GM12878 (cell line): ENCODE data around the gene GALNT18. TPM values are rescaled to one million over a fixed set of nuclear protein-coding genes. Genes with fewer than 3 reads are reported as not detected.

Experiments used
- ATAC-seq: fragments of 200-7000 bp; cut with Tn5 transposase; 3 replicates; pipeline ENCODE4 v1.9.1; 2020; ENCODE audit warnings: mild to moderate bottlenecking, moderate library complexity
- BruUV-seq: library from RNA; stranded (reverse); fragments of 400-500 nt; replicated peaks from 2 replicates; lab custom pipeline; 2021; lab: Mats Ljungman, UMichigan
- CTCF ChIA-PET: fragments of 300-600 bp; sonication (Branson Sonifier 250); formaldehyde crosslinking; extraction: SDS; loops from one replicate; lab custom pipeline; 2021; ENCODE audit warnings: inconsistent platforms; lab: Yijun Ruan, JAX
- POLR2A ChIA-PET: fragments of 350-600 bp; formaldehyde crosslinking; extraction: SDS; loops from one replicate; lab custom pipeline; 2021; ENCODE audit warnings: inconsistent platforms; lab: Charles Lee
- RAD21 ChIA-PET: fragments of 300-600 bp; sonication (Branson Sonifier 250); formaldehyde crosslinking; loops from one replicate; lab custom pipeline; 2023; ENCODE audit warnings: antibody characterized with exemption; ENCODE audit not compliant: unreplicated experiment; lab: Charles Lee
- SMC1A ChIA-PET: fragments of 300-600 bp; sonication (Branson Sonifier 250); formaldehyde crosslinking; loops from one replicate; lab custom pipeline; 2023; ENCODE audit not compliant: unreplicated experiment, uncharacterized antibody; lab: Charles Lee
- DNase-seq: peaks from one replicate; pipeline ENCODE4 v3.0.0-alpha.2; 2011; ENCODE audit warnings: low read depth, low spot score
- FAIRE-seq: peaks from 3 replicates; lab custom pipeline; 2011; peaks lifted over from hg19 to GRCh38; lab: Jason Lieb, UNC
- H2AFZ ChIP-seq: 2 replicates; pipeline ENCODE4 v1.6.0; 2011; ENCODE audit warnings: low read depth, low read length, control low read depth; ENCODE audit not compliant: control insufficient read depth
- H3K27ac ChIP-seq: 2 replicates; pipeline ENCODE4 v1.5.1; 2011; ENCODE audit warnings: control low read depth; ENCODE audit not compliant: control insufficient read depth, insufficient read depth
- H3K27me3 ChIP-seq, 2 experiments: replicated peaks in 1 of 2; 2 replicates each; pipeline versions ENCODE4 v1.6.0 to v1.6.1; 2011; ENCODE audit warnings: low read length in 1 of 2; ENCODE audit not compliant: control insufficient read depth in 2 of 2, insufficient read depth in 2 of 2
- H3K36me3 ChIP-seq, 2 experiments: 2 replicates each; pipeline ENCODE4 v1.5.1; 2011; ENCODE audit warnings: low read length in 1 of 2; ENCODE audit not compliant: control insufficient read depth in 2 of 2, insufficient read depth in 2 of 2
- H3K4me1 ChIP-seq: 2 replicates; pipeline ENCODE4 v1.6.1; 2011; ENCODE audit warnings: mild to moderate bottlenecking, low read length, moderate library complexity, mixed read lengths; ENCODE audit not compliant: control insufficient read depth, insufficient read depth
- H3K4me2 ChIP-seq: 2 replicates; pipeline ENCODE4 v1.6.0; 2011; ENCODE audit warnings: control low read depth; ENCODE audit not compliant: control insufficient read depth, insufficient read depth
- H3K4me3 ChIP-seq: fragments of 200-600 bp; sonication (generic); 2 replicates; pipeline ENCODE4 v1.5.1; 2016
- H3K79me2 ChIP-seq: 2 replicates; pipeline ENCODE4 v1.6.0; 2011; ENCODE audit warnings: low read length; ENCODE audit not compliant: control insufficient read depth, insufficient read depth
- H3K9ac ChIP-seq: 2 replicates; pipeline ENCODE4 v1.8.0; 2011; ENCODE audit warnings: low read length, control low read depth, mixed read lengths; ENCODE audit not compliant: control insufficient read depth, insufficient read depth
- H3K9me3 ChIP-seq: replicated peaks from 3 replicates; pipeline ENCODE4 v1.5.1; 2011; ENCODE audit warnings: mild to moderate bottlenecking, low read length; ENCODE audit not compliant: control insufficient read depth, insufficient read depth
- H4K20me1 ChIP-seq: 2 replicates; pipeline ENCODE4 v1.6.0; 2011; ENCODE audit not compliant: control insufficient read depth, insufficient read depth
- CHD4 ChIP-seq: fragments of 200-600 bp; sonication (generic); IDR thresholded peaks from 2 replicates; pipeline ENCODE4 v1.6.1; 2016; ENCODE audit warnings: mild to moderate bottlenecking
- GATAD2B ChIP-seq: fragments of 450-650 bp; conservative IDR thresholded peaks from 2 replicates; pipeline ENCODE4 v1.6.1; 2017; ENCODE audit warnings: low read depth, mild to moderate bottlenecking, moderate library complexity
- IKZF1 ChIP-seq: fragments of 450-650 bp; conservative IDR thresholded peaks from 2 replicates; pipeline ENCODE4 v1.6.1; 2017; ENCODE audit warnings: antibody characterized with exemption, mild to moderate bottlenecking
- POLR2A ChIP-seq: IDR thresholded peaks from 2 replicates; pipeline ENCODE4 v1.6.1; 2011; ENCODE audit warnings: low read depth, mild to moderate bottlenecking, low read length
- RCOR1 ChIP-seq: conservative IDR thresholded peaks from 2 replicates; pipeline ENCODE4 v1.6.1; 2012; ENCODE audit warnings: low read depth, low read length, improper control_type of control experiment
- SPI1 ChIP-seq: IDR thresholded peaks from 2 replicates; pipeline ENCODE4 v1.6.1; 2011; ENCODE audit warnings: low read depth, mild to moderate bottlenecking, low read length, moderate library complexity, borderline replicate concordance; ENCODE audit not compliant: insufficient read depth
- ZBED1 ChIP-seq: IDR thresholded peaks from 2 replicates; pipeline ENCODE4 v1.6.1; 2016; ENCODE audit warnings: borderline replicate concordance
- ZNF274 ChIP-seq: IDR thresholded peaks from one replicate; pipeline ENCODE4 v1.8.0; 2011; ENCODE audit not compliant: insufficient read length, insufficient read depth
- ZZZ3 ChIP-seq: IDR thresholded peaks from 2 replicates; pipeline ENCODE4 v1.6.1; 2011; ENCODE audit warnings: low read depth; ENCODE audit not compliant: control insufficient read depth, insufficient read length
- WGBS: methylation state at CpG from one replicate; pipeline ENCODE4 v1.1.6; 2016; ENCODE audit warnings: low lambda C conversion rate; ENCODE audit not compliant: insufficient replicate concordance, insufficient coverage; ENCODE audit errors: missing lambda C conversion rate; 5-methylcytosine and 5-hydroxymethylcytosine counted together
- in situ Hi-C: fragments of 300-500 bp; cut with MboI; formaldehyde crosslinking; loops from 9 replicates; pipeline ENCODE4 v1.14.3; 2018; ENCODE audit warnings: mixed read lengths
- intact Hi-C: fragments of 100-400 bp; cut with micrococcal nuclease; formaldehyde crosslinking; loops from one replicate; pipeline ENCODE4 v1.14.2; 2022; ENCODE audit not compliant: unreplicated experiment
- polyA plus RNA-seq, 11 experiments: library from polyadenylated mRNA; depleted of rRNA in 4 of 11; unstranded in 6 of 11; stranded (reverse) in 5 of 11; fragments of >200 nt; fragmentation: Nextera tagmentation in 4 of 11; fragmentation: Illumina TruSeq in 1 of 11; extraction: Ambion mirVana in 4 of 11; extraction: Trizol in 1 of 11; gene quantifications; 1 replicate in 1 of 11; 2 replicates in 10 of 11; pipeline versions ENCODE4 v1.2.1 to v1.2.3, GENCODE V29; 2011 to 2016; ENCODE audit warnings: inconsistent platforms in 2 of 11, missing spikeins in 2 of 11, low read depth in 1 of 11
- total RNA-seq, 4 experiments: library from RNA; depleted of rRNA in 3 of 4; stranded (reverse); fragments of >200 nt in 3 of 4; fragmentation: Illumina TruSeq in 1 of 4; extraction: Trizol in 1 of 4; gene quantifications; 2 replicates each; pipeline versions ENCODE4 v1.2.1 to v1.2.3, GENCODE V29; 2013 to 2021
- TF ChIP-seq, protein P1 (sequence below): fragments of 450-650 bp; IDR thresholded peaks from 2 replicates; pipeline ENCODE4 v1.6.1; 2014; ENCODE audit warnings: mild to moderate bottlenecking
- TF ChIP-seq, protein P2 (sequence below): fragments of 450-650 bp; IDR thresholded peaks from 2 replicates; pipeline ENCODE4 v1.6.1; 2016; ENCODE audit warnings: mild to moderate bottlenecking, moderate library complexity, borderline replicate concordance
- TF ChIP-seq, protein P3 (sequence below): IDR thresholded peaks from 2 replicates; pipeline ENCODE4 v1.6.1; 2011; ENCODE audit warnings: low read depth, mild to moderate bottlenecking, low read length, moderate library complexity, borderline replicate concordance; ENCODE audit errors: extremely low read depth

Gene GALNT18
- total and polyA plus RNA-seq, 10 of the 15 experiments (the other 5 are each of a cell fraction or from before 2014, with no cell fraction given) = 1.2 to 14.2 (median 6.3) TPM

DNA sequence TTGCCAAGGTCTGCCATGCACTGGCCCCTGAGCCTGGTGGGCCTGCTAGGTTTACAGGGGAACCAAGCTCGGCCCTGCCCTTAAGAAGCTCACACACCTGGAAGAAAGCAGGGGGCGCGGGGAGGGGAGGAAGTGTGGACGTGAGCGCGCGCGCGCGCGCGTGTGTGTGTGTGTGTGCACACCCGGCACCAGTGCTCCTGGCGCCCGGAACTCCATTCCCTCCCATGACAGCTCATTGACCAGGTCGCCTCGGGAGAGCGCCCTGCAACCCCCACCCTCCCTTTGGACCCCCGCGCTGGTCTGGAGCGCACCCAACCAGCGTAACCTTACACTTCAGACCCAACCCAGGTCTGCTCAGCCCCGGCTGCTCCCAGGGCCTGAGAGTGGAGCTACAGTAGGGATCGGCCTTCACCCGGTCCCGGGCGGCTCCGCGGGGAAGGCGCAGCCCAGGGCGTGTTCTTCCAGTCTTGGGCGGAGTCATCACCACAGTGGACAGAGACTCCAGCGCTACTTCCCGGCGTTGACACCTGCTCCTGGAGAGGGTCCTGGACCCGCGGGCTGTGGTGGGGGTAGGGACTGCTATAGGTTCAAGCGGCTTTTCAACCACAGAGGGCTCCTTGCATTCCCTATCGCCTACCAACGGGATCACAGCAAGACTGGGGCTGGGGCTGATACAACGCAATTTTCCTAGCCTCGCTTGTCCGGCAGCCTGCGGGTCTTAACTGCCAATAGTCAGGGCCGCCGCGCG is 1.5 kb downstream of the GALNT18 start:
- Histone ChIP-seq H3K27me3 (no peaks in the 10 kb centered on the region; a peak in 1 of 4 replicates), H3K9ac (peak overlapping the region; percentile 65), H3K9me3 (no peaks in the 10 kb centered on the region), H3K4me1 (no peaks in the 10 kb centered on the region; the same call in 1 of the 2 replicates), H2AFZ (peak overlapping the region; percentile 86), H4K20me1 (no peaks in the 10 kb centered on the region), H3K79me2 (peaks cover 55% of the 10 kb centered on the region), H3K36me3 (no peaks in the 10 kb centered on the region), H3K4me3 (peak overlapping the region; percentile 88), H3K4me2 (peak overlapping the region; percentile 88), H3K27ac (peak overlapping the region; percentile 41)
- SMC1A ChIA-PET = interaction anchor here (0.6 to 2.3 kb wide), 4 partner anchors 42 to 574 kb away, joined by 4 to 5 read pairs (median 4); no protein-coding TSS in a partner anchor
- no peak for FAIRE-seq
- 14% methylated on average over 41 of the region's 48 CpGs for WGBS
- no TSS peak for BruUV-seq
- in situ Hi-C loops (no loop called here), intact Hi-C loops (loop anchor here (5.0 kb wide), 1 partner anchor 167 kb away; no protein-coding TSS in a partner anchor)
- CTCF ChIA-PET = interaction anchor here (0.7 to 2.6 kb wide), 6 partner anchors 11 to 592 kb away, joined by 3 to 10 read pairs (median 3); no protein-coding TSS in a partner anchor
- POLR2A ChIA-PET = interaction anchor here (0.6 to 1.4 kb wide), 2 partner anchors 434 to 811 kb away, joined by 3 read pairs; partner anchors contain the start of gene EIF4G2
- no peak for DNase-seq
- TF ChIP-seq POLR2A (0 out of 2 replicates have a peak, but pooled peaks have one; percentile 35), IKZF1 (0 out of 2 replicates have a peak, but pooled peaks have one; percentile 16), ZBED1 (no peak), ZZZ3 (no peak), GATAD2B (0 out of 2 replicates have a peak, but pooled peaks have one; percentile 7), CHD4 (no peak), ZNF274 (no peak), SPI1 (peak; percentile 44; the same call in 1 of the 2 replicates), RCOR1 (no peak)
- TF ChIP-seq, protein P1, sequence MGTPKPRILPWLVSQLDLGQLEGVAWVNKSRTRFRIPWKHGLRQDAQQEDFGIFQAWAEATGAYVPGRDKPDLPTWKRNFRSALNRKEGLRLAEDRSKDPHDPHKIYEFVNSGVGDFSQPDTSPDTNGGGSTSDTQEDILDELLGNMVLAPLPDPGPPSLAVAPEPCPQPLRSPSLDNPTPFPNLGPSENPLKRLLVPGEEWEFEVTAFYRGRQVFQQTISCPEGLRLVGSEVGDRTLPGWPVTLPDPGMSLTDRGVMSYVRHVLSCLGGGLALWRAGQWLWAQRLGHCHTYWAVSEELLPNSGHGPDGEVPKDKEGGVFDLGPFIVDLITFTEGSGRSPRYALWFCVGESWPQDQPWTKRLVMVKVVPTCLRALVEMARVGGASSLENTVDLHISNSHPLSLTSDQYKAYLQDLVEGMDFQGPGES = no peak
- TF ChIP-seq, protein P2, sequence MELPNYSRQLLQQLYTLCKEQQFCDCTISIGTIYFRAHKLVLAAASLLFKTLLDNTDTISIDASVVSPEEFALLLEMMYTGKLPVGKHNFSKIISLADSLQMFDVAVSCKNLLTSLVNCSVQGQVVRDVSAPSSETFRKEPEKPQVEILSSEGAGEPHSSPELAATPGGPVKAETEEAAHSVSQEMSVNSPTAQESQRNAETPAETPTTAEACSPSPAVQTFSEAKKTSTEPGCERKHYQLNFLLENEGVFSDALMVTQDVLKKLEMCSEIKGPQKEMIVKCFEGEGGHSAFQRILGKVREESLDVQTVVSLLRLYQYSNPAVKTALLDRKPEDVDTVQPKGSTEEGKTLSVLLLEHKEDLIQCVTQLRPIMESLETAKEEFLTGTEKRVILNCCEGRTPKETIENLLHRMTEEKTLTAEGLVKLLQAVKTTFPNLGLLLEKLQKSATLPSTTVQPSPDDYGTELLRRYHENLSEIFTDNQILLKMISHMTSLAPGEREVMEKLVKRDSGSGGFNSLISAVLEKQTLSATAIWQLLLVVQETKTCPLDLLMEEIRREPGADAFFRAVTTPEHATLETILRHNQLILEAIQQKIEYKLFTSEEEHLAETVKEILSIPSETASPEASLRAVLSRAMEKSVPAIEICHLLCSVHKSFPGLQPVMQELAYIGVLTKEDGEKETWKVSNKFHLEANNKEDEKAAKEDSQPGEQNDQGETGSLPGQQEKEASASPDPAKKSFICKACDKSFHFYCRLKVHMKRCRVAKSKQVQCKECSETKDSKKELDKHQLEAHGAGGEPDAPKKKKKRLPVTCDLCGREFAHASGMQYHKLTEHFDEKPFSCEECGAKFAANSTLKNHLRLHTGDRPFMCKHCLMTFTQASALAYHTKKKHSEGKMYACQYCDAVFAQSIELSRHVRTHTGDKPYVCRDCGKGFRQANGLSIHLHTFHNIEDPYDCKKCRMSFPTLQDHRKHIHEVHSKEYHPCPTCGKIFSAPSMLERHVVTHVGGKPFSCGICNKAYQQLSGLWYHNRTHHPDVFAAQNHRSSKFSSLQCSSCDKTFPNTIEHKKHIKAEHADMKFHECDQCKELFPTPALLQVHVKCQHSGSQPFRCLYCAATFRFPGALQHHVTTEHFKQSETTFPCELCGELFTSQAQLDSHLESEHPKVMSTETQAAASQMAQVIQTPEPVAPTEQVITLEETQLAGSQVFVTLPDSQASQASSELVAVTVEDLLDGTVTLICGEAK = no peak
- TF ChIP-seq, protein P3, sequence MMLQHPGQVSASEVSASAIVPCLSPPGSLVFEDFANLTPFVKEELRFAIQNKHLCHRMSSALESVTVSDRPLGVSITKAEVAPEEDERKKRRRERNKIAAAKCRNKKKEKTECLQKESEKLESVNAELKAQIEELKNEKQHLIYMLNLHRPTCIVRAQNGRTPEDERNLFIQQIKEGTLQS = no peak
- RAD21 ChIA-PET = interaction anchor here (1.0 to 1.2 kb wide), 2 partner anchors 162 to 592 kb away, joined by 3 to 4 read pairs; no protein-coding TSS in a partner anchor
- peak; percentile 42 for ATAC-seq
